Neuronal stem cell (in vitro differentiated cells): ENCODE measurements around the gene TLE3.
A peak's percentile ranks its signal among the peaks of the same experiment; 100 is the strongest.

Source experiments
- DNase-seq: peaks from one replicate; pipeline ENCODE4 v3.0.0-alpha.2; 2013; ENCODE audit warnings: low spot score
- H2AFZ ChIP-seq: one replicate; pipeline ENCODE4 v1.6.1; 2013; ENCODE audit warnings: mild to moderate bottlenecking, low read length, inconsistent platforms
- H2AK5ac ChIP-seq: 2 replicates; pipeline ENCODE4 v1.6.1; 2013; ENCODE audit warnings: low read depth, mild to moderate bottlenecking, inconsistent platforms, low read length, moderate library complexity, mixed read lengths
- H2BK120ac ChIP-seq: 2 replicates; pipeline ENCODE4 v1.6.1; 2013; ENCODE audit warnings: low read depth, mild to moderate bottlenecking, inconsistent platforms, low read length, moderate library complexity, mixed read lengths
- H2BK12ac ChIP-seq: one replicate; pipeline ENCODE4 v1.6.1; 2013; ENCODE audit warnings: low read length, inconsistent platforms
- H2BK15ac ChIP-seq: 2 replicates; pipeline ENCODE4 v1.6.1; 2013; ENCODE audit warnings: mild to moderate bottlenecking, low read length, inconsistent platforms, mixed read lengths
- H2BK5ac ChIP-seq: one replicate; pipeline ENCODE4 v1.6.1; 2013; ENCODE audit warnings: inconsistent platforms, mild to moderate bottlenecking, low read length, moderate library complexity
- H3K14ac ChIP-seq: one replicate; pipeline ENCODE4 v1.6.1; 2013; ENCODE audit warnings: low read length, inconsistent platforms
- H3K18ac ChIP-seq: 2 replicates; pipeline ENCODE4 v1.6.1; 2013; ENCODE audit warnings: low read length, inconsistent platforms
- H3K23ac ChIP-seq: 2 replicates; pipeline ENCODE4 v1.6.1; 2013; ENCODE audit warnings: low read depth, mild to moderate bottlenecking, mixed read lengths, low read length, inconsistent platforms; ENCODE audit not compliant: poor library complexity
- H3K27ac ChIP-seq: replicated peaks from 3 replicates; pipeline ENCODE4 v1.5.1; 2013; ENCODE audit warnings: low read length, inconsistent platforms
- H3K27me3 ChIP-seq, 3 experiments: 2 replicates each; pipeline ENCODE4 v1.6.1; 2013; ENCODE audit warnings: low read length in 3 of 3, mild to moderate bottlenecking in 2 of 3, inconsistent platforms in 1 of 3, low read depth in 1 of 3, mixed read lengths in 1 of 3, moderate library complexity in 1 of 3; ENCODE audit not compliant: control insufficient read depth in 3 of 3, insufficient read depth in 3 of 3
- H3K36me3 ChIP-seq, 2 donors: replicated peaks in 1 of 2; 2 replicates each; pipeline ENCODE4 v1.6.1; 2013; ENCODE audit warnings: low read length in 2 of 2; ENCODE audit not compliant: control insufficient read depth in 2 of 2, insufficient read depth in 2 of 2
- H3K4ac ChIP-seq: 2 replicates; pipeline ENCODE4 v1.6.1; 2013; ENCODE audit warnings: inconsistent platforms, mild to moderate bottlenecking, low read length, moderate library complexity
- H3K4me1 ChIP-seq, 2 donors: 1 replicate in 1 of 2; 2 replicates in 1 of 2; pipeline ENCODE4 v1.6.1; 2013; ENCODE audit warnings: low read length in 2 of 2, low read depth in 1 of 2; ENCODE audit not compliant: control insufficient read depth in 2 of 2, insufficient read depth in 1 of 2
- H3K4me2 ChIP-seq: one replicate; pipeline ENCODE4 v1.6.1; 2013; ENCODE audit warnings: mild to moderate bottlenecking, low read length, inconsistent platforms; ENCODE audit not compliant: insufficient read depth, poor library complexity, severe bottlenecking
- H3K4me3 ChIP-seq, 2 donors: 2 replicates each; pipeline ENCODE4 v1.5.1; 2013; ENCODE audit warnings: low read length in 2 of 2, mild to moderate bottlenecking in 2 of 2, inconsistent platforms in 1 of 2, moderate library complexity in 1 of 2
- H3K79me1 ChIP-seq: one replicate; pipeline ENCODE4 v1.6.1; 2013; ENCODE audit warnings: low read depth, mild to moderate bottlenecking, inconsistent platforms, low read length, moderate library complexity
- H3K9ac ChIP-seq: one replicate; pipeline ENCODE4 v1.6.1; 2013; ENCODE audit warnings: mild to moderate bottlenecking, low read depth, low read length, inconsistent platforms; ENCODE audit not compliant: poor library complexity
- H3K9me3 ChIP-seq, 2 donors: replicated peaks in 1 of 2; 2 replicates each; pipeline versions ENCODE3 to v1.6.1; 2013; ENCODE audit warnings: low read length in 2 of 2, mild to moderate bottlenecking in 2 of 2, inconsistent platforms in 1 of 2, low read depth in 1 of 2, mixed read lengths in 1 of 2, moderate library complexity in 1 of 2; ENCODE audit not compliant: control insufficient read depth in 2 of 2, insufficient read depth in 1 of 2
- H4K8ac ChIP-seq: one replicate; pipeline ENCODE4 v1.6.1; 2013; ENCODE audit warnings: low read depth, mild to moderate bottlenecking, inconsistent platforms, low read length, moderate library complexity
- H4K91ac ChIP-seq: one replicate; pipeline ENCODE4 v1.6.1; 2013; ENCODE audit warnings: low read length, low read depth, mild to moderate bottlenecking, inconsistent platforms; ENCODE audit not compliant: poor library complexity
- WGBS, 2 donors: extraction: QIAGEN DNeasy Blood & Tissue Kit; methylation state at CpG; one replicate each; pipeline ENCODE4 v1.1.7; 2013; ENCODE audit warnings: missing lambda C conversion rate in 2 of 2, mixed read lengths in 1 of 2; ENCODE audit not compliant: insufficient read length in 2 of 2, insufficient replicate concordance in 1 of 2; ENCODE audit errors: extremely low coverage in 2 of 2; 5-methylcytosine and 5-hydroxymethylcytosine counted together

The TLE3 gene

DNA sequence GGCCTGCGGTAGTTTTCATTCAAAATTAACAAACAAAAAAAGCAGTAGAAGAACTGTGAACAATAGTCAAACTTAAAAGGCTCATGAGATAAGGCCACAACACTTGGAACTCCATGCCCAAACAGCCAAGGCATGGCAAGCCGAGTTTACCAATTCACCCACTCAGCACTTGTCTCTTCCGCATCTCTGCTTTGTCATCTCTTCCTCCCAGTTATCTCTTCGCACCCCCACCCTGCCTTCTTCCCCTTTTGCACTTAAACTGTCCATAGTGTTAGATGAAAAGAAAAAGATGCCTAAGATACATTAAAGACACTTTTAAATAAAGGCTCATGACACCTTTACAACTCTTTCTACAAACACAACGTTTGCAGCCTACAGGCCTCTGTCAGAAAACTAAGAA, 11.1 kb downstream of the TLE3 start:
- DNase-seq = no peak
- Histone ChIP-seq H3K36me3 (peaks cover 3 to 75% of the 10 kb centered on the region in 2 donors), H3K4me1 (peaks cover 47 to 55% of the 10 kb centered on the region in 2 donors)

DNA sequence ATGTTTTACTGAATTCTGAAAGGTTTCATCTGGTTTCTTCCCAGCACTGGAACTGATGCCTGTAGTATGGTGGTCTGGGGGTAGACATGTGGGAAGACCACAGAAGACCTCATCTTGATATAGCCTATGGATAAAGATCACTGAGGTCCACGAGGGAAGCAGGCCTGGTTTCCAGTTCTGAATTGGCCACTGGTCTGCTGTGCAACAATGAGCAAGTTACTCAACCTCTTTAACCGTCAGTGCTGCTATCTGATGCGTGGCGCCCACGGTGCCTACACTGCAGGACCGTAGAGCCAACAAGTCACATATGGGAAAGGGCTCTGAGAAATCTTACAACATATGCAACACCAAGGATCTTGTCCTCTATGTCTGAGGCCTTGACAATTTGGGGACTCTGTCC, 13.3 kb downstream of the TLE3 start:
- Histone ChIP-seq H3K36me3 (peaks cover 3 to 75% of the 10 kb centered on the region in 2 donors), H3K27ac (no peak overlapping the region), H2AFZ (no peak overlapping the region), H2BK120ac (no peak overlapping the region), H2BK5ac (no peak overlapping the region), H3K4me3 (peak overlapping the region in 1 of 2 donors; percentile 5), H4K91ac (no peak overlapping the region), H3K23ac (no peak overlapping the region), H3K18ac (no peak overlapping the region), H3K4ac (no peak overlapping the region), H3K14ac (no peak overlapping the region), H3K9me3 (no peaks in the 10 kb centered on the region), H2BK12ac (no peak overlapping the region), H3K4me1 (peaks cover 39 to 55% of the 10 kb centered on the region in 2 donors), H3K9ac (no peak overlapping the region), H2BK15ac (no peak overlapping the region), H3K27me3 (no peaks in the 10 kb centered on the region), H2AK5ac (no peak overlapping the region), H3K79me1 (no peaks in the 10 kb centered on the region), H4K8ac (no peak overlapping the region), H3K4me2 (no peak overlapping the region)
- no peak for DNase-seq
- no CpG with 5 or more reads among the region's 6 CpGs for WGBS, 2 donors

More for the DNA sequence above, 11.1 kb downstream of the TLE3 start:
- Histone ChIP-seq H2AK5ac (no peak overlapping the region), H2BK12ac (no peak overlapping the region), H3K4me3 (no peak overlapping the region), H2BK15ac (no peak overlapping the region), H2BK120ac (no peak overlapping the region), H3K14ac (no peak overlapping the region), H3K27ac (no peak overlapping the region), H4K91ac (no peak overlapping the region), H2AFZ (no peak overlapping the region), H3K23ac (no peak overlapping the region), H3K79me1 (no peaks in the 10 kb centered on the region), H4K8ac (no peak overlapping the region), H3K9me3 (no peaks in the 10 kb centered on the region), H3K27me3 (no peaks in the 10 kb centered on the region), H3K4me2 (no peak overlapping the region), H3K9ac (no peak overlapping the region), H3K4ac (no peak overlapping the region), H3K18ac (no peak overlapping the region), H2BK5ac (no peak overlapping the region)
- no CpG with 5 or more reads among the region's 5 CpGs for WGBS, 2 donors

DNA sequence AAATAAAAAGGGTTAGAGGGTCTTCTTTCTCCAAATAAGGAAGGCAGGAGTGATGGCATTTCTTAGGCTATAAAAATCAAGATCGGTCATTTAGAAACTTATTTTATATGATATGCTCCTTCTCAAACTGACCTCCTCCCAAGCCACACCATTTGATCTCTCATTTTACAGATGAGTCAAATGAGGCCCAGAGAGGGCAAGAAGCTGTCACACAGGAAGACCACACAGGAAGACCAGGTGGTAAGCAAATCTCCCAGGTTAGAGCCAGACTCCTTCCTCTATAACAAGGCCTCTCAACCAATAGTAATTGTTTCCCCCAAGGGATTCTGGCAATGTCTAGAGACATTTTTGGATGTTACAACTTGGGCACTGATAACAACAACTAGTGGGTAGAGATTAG, 13.8 kb downstream of the TLE3 start:
- no peak overlapping the region for H2BK120ac ChIP-seq
- H3K4me2 ChIP-seq = no peak overlapping the region
- DNase-seq = no peak
- H3K27me3 ChIP-seq = no peaks in the 10 kb centered on the region
- peaks cover 5 to 75% of the 10 kb centered on the region in 2 donors for H3K36me3 ChIP-seq
- H3K9ac ChIP-seq = no peak overlapping the region
- no peak overlapping the region for H3K23ac ChIP-seq
- H3K4ac ChIP-seq = no peak overlapping the region
- no peak overlapping the region for H2BK15ac ChIP-seq
- peaks cover 4% of the 10 kb centered on the region for H3K79me1 ChIP-seq
- no peak overlapping the region for H3K18ac ChIP-seq
- H2AFZ ChIP-seq = no peak overlapping the region
- H3K27ac ChIP-seq = no peak overlapping the region
- no peaks in the 10 kb centered on the region for H3K9me3 ChIP-seq
- peaks cover 38 to 57% of the 10 kb centered on the region in 2 donors for H3K4me1 ChIP-seq
- no peak overlapping the region for H3K14ac ChIP-seq
- H4K8ac ChIP-seq = no peak overlapping the region
- H4K91ac ChIP-seq = no peak overlapping the region
- no peak overlapping the region for H2BK5ac ChIP-seq
- no CpG with 5 or more reads among the region's 1 CpG for WGBS, 2 donors
- no peak overlapping the region for H2AK5ac ChIP-seq
- no peak overlapping the region for H3K4me3 ChIP-seq
- no peak overlapping the region for H2BK12ac ChIP-seq

DNA sequence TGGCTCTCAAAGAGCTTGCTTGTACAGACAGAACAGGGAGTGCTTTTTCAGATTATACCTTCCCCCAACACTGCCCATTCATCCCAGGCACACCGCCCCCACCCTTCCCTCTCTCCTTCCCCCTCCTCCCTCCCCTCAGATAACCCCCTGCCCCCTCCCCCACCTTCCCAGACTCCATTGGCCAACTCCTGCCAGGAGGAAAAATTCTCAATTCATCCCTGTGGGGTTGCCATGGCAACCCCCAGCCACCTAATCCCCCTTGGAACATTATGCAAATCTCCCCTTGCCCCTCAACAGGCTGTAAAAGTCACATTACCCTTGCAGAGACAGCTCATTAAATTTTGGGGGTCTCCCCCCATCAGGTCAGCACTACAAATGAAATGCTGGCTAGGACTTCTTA, 14.3 kb downstream of the TLE3 start:
- H3K18ac ChIP-seq = no peak overlapping the region
- H3K36me3 ChIP-seq = peaks cover 5 to 78% of the 10 kb centered on the region in 2 donors
- H3K79me1 ChIP-seq = peaks cover 6% of the 10 kb centered on the region
- H3K14ac ChIP-seq = no peak overlapping the region
- no peak overlapping the region for H3K23ac ChIP-seq
- peaks cover 39 to 58% of the 10 kb centered on the region in 2 donors for H3K4me1 ChIP-seq
- no peak overlapping the region for H3K4me3 ChIP-seq
- H3K4ac ChIP-seq = no peak overlapping the region
- no peak overlapping the region for H2BK15ac ChIP-seq
- H3K27me3 ChIP-seq = no peaks in the 10 kb centered on the region
- no peak overlapping the region for H4K8ac ChIP-seq
- H2AK5ac ChIP-seq = no peak overlapping the region
- H3K4me2 ChIP-seq = peak overlapping the region; percentile 34
- peak overlapping the region; percentile 50 for H3K27ac ChIP-seq
- no peak overlapping the region for H2BK120ac ChIP-seq
- no peak overlapping the region for H3K9ac ChIP-seq
- no CpG with 5 or more reads among the region's 1 CpG for WGBS, 2 donors
- no peak overlapping the region for H4K91ac ChIP-seq
- DNase-seq = peak; percentile 91
- H3K9me3 ChIP-seq = no peaks in the 10 kb centered on the region
- H2AFZ ChIP-seq = no peak overlapping the region
- H2BK5ac ChIP-seq = no peak overlapping the region
- H2BK12ac ChIP-seq = no peak overlapping the region
